PC-3 (cell line): Measurements from ENCODE around the gene UBE2L3. TPM values are rescaled to one million over a fixed set of nuclear protein-coding genes. Genes with fewer than 3 reads are reported as not detected.
"Not testable (repeated sequence)": the region's sequence is repeated elsewhere in the genome, so short reads cannot be mapped to it uniquely, and the experiment has no call there.

Source experiments
- ATAC-seq: fragments of 200-7000 bp; cut with Tn5 transposase; 2 replicates; pipeline ENCODE4 v1.9.1; 2020; ENCODE audit warnings: mild to moderate bottlenecking, moderate library complexity
- BruUV-seq: library from RNA; stranded (reverse); fragments of 400-500 nt; replicated peaks from 2 replicates; lab custom pipeline; 2021; lab: Mats Ljungman, UMichigan
- CTCF ChIA-PET: fragments of 300-600 bp; sonication (Branson Sonifier 250); formaldehyde crosslinking; loops from one replicate; lab custom pipeline; 2022; ENCODE audit warnings: antibody characterized with exemption; lab: Charles Lee
- POLR2A ChIA-PET: fragments of 300-600 bp; sonication (Branson Sonifier 250); formaldehyde crosslinking; loops from one replicate; lab custom pipeline; 2022; ENCODE audit warnings: antibody characterized with exemption; ENCODE audit not compliant: unreplicated experiment; lab: Charles Lee
- DNase-seq: peaks from one replicate; pipeline ENCODE4 v3.0.0-alpha.2; 2015
- H2AFZ ChIP-seq: fragments of 300-600 bp; sonication (generic); 2 replicates; pipeline ENCODE4 v1.6.0; 2016; ENCODE audit warnings: antibody characterized with exemption, low read length
- H3F3A ChIP-seq: fragments of 300-600 bp; sonication (generic); one replicate; pipeline ENCODE4 v1.6.0; 2017; ENCODE audit warnings: antibody characterized with exemption, low read length, control low read depth, mild to moderate bottlenecking; ENCODE audit not compliant: unreplicated experiment
- H3K27ac ChIP-seq: fragments of 300-600 bp; sonication (generic); 2 replicates; pipeline ENCODE4 v1.5.1; 2016; ENCODE audit warnings: mild to moderate bottlenecking, low read length
- H3K27me3 ChIP-seq: fragments of 300-600 bp; sonication (generic); 2 replicates; pipeline ENCODE4 v1.6.1; 2016; ENCODE audit warnings: low read length, mixed read lengths
- H3K36me3 ChIP-seq: fragments of 300-600 bp; sonication (generic); 2 replicates; pipeline ENCODE4 v1.6.1; 2016; ENCODE audit warnings: low read depth, mixed run types, low read length, mixed read lengths
- H3K4me1 ChIP-seq: fragments of 300-600 bp; sonication (generic); 2 replicates; pipeline ENCODE4 v1.5.1; 2016; ENCODE audit warnings: low read length; ENCODE audit not compliant: insufficient read depth
- H3K4me2 ChIP-seq: fragments of 300-600 bp; sonication (generic); 2 replicates; pipeline ENCODE4 v1.6.0; 2016; ENCODE audit warnings: low read length
- H3K4me3 ChIP-seq: fragments of 300-600 bp; sonication (generic); 2 replicates; pipeline ENCODE4 v1.5.1; 2016; ENCODE audit warnings: mild to moderate bottlenecking, low read length, mixed read lengths
- H3K79me2 ChIP-seq: fragments of 300-600 bp; sonication (generic); 2 replicates; pipeline ENCODE4 v1.6.1; 2017; ENCODE audit warnings: low read length, mixed read lengths
- H3K9ac ChIP-seq: fragments of 300-600 bp; sonication (generic); 2 replicates; pipeline ENCODE4 v1.6.0; 2016; ENCODE audit warnings: mild to moderate bottlenecking, low read length
- H3K9me2 ChIP-seq: fragments of 300-600 bp; sonication (generic); replicated peaks from 2 replicates; pipeline ENCODE4 v1.6.1; 2016; ENCODE audit warnings: mixed run types, low read length, mixed read lengths
- H3K9me3 ChIP-seq: fragments of 300-600 bp; sonication (generic); 2 replicates; pipeline ENCODE4 v1.6.1; 2016; ENCODE audit warnings: low read length, mixed read lengths
- H4K20me1 ChIP-seq: fragments of 300-600 bp; sonication (generic); 2 replicates; pipeline ENCODE4 v1.6.1; 2016; ENCODE audit warnings: low read length, mixed read lengths
- CTCF ChIP-seq: fragments of 300-600 bp; sonication (generic); conservative IDR thresholded peaks from 2 replicates; pipeline ENCODE4 v1.5.1; 2017; ENCODE audit warnings: antibody characterized with exemption, low read depth, mild to moderate bottlenecking, low read length
- EZH2 ChIP-seq: fragments of 300-600 bp; sonication (generic); IDR thresholded peaks from one replicate; pipeline ENCODE4 v1.6.1; 2017; ENCODE audit warnings: antibody characterized with exemption, mild to moderate bottlenecking, low read length; ENCODE audit not compliant: unreplicated experiment
- EZH2phosphoT487 ChIP-seq: fragments of 300-600 bp; sonication (generic); IDR thresholded peaks from 2 replicates; pipeline ENCODE4 v1.6.1; 2018; ENCODE audit warnings: mild to moderate bottlenecking, antibody characterized with exemption, low read length, borderline replicate concordance
- intact Hi-C: fragments of 100-400 bp; cut with micrococcal nuclease; formaldehyde crosslinking; loops from 2 replicates; pipeline ENCODE4 v1.9.0; 2023
- total RNA-seq: library from RNA; depleted of rRNA; stranded (reverse); fragments of >200 nt; gene quantifications from 2 replicates; pipeline ENCODE4 v1.2.3, GENCODE V29; 2014

UBE2L3 gene
- total RNA-seq, 1 experiment from 2014 or later = 72.0 TPM

DNA sequence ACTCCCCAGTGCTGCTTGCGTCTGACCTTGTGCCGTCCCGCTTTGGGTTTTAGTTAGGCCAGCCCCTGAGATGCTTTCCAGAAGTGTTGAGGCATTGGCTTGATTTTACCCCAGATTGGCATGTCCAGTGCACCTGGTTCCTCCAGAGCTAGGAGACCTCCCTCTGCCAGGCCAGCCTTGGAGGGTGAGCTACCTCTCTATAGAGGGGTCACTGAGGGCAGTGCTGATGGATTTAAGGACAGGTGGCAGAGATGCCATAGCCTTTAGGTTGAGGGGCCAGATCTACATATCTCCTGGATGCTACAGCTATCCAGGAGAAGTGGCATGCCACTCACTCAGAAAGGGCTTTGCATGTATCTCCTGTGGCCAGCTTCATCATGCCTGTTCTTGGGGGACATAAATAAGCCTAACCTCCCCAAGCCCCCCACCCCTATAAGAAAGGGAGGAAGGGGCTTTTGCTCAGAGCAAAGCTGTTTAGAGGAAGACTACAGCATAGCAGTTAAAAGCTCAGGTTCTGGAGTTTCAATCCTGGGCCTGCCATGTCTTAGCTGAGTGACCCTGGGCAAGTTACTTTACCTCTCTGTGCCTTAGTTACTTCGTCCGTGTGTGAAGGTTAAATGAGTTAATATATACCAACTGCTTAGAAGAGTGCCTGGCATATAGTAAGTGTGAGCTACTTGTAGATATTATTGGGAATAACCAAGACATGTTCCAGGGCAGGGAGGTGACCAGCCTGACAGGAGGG lies 6.4 kb downstream of the UBE2L3 start:
- Histone ChIP-seq H3K27ac (no peak overlapping the region), H4K20me1 (peaks cover 65% of the 10 kb centered on the region), H3K27me3 (no peaks in the 10 kb centered on the region), H3K36me3 (no peaks in the 10 kb centered on the region; the same call in 1 of the 2 replicates), H3K4me1 (peaks cover 40% of the 10 kb centered on the region), H3K9me3 (no peaks in the 10 kb centered on the region), H3K9me2 (no peaks in the 10 kb centered on the region), H3F3A (no peaks in the 10 kb centered on the region), H3K4me3 (no peak overlapping the region), H3K79me2 (peaks cover 99% of the 10 kb centered on the region), H2AFZ (no peak overlapping the region), H3K9ac (no peak overlapping the region), H3K4me2 (peak overlapping the region; percentile 26; the same call in 1 of the 2 replicates)
- ChIA-PET POLR2A (no interaction called here), CTCF (no interaction called here)
- intact Hi-C loops = no loop called here
- BruUV-seq = no TSS peak
- ATAC-seq = peak; percentile 19; the same call in 1 of the 2 replicates
- TF ChIP-seq EZH2 (no peak), CTCF (no peak), EZH2phosphoT487 (no peak)
- no peak for DNase-seq

DNA sequence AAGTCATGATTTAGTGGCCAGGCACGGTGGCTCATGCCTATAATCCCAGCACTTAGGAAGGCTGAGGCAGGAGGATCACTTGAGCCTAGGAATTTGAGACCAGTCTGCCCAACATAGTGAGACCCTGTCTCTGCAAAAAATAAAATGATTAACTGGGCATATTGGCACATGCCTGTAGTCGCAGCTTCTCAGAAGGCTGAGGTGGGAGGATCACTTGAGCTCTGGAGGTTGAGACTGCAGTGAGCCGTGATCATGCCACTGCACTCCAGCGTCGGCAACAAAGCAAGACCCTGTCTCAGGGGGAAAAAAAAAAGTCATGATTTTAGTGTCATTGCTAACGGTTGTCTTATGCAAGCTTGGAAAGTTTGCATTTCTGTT lies 11.9 kb downstream of the UBE2L3 start:
- no peak for TF ChIP-seq EZH2
- TF ChIP-seq CTCF = no peak
- TF ChIP-seq EZH2phosphoT487 = no peak
- no peak overlapping the region for H2AFZ ChIP-seq
- peaks cover 97% of the 10 kb centered on the region for H3K79me2 ChIP-seq
- no peaks in the 10 kb centered on the region for H3K9me3 ChIP-seq
- H3F3A ChIP-seq = no peaks in the 10 kb centered on the region
- H3K27me3 ChIP-seq = no peaks in the 10 kb centered on the region
- ChIA-PET CTCF (interaction anchor here (0.7 kb wide), 1 partner anchor 36 kb away, joined by 3 read pairs; no protein-coding TSS in a partner anchor), POLR2A (no interaction called here)
- no peaks in the 10 kb centered on the region for H3K9me2 ChIP-seq
- DNase-seq (no peak), ATAC-seq (no peak)
- no peak overlapping the region for H3K9ac ChIP-seq
- no TSS peak for BruUV-seq
- peaks cover 12% of the 10 kb centered on the region for H3K4me1 ChIP-seq
- no peaks in the 10 kb centered on the region; the same call in 1 of the 2 replicates for H3K36me3 ChIP-seq
- intact Hi-C loops = no loop called here
- H3K4me2 ChIP-seq = peak overlapping the region; percentile 36
- no peak overlapping the region for H3K27ac ChIP-seq
- no peak overlapping the region for H3K4me3 ChIP-seq
- peaks cover 48% of the 10 kb centered on the region for H4K20me1 ChIP-seq

DNA sequence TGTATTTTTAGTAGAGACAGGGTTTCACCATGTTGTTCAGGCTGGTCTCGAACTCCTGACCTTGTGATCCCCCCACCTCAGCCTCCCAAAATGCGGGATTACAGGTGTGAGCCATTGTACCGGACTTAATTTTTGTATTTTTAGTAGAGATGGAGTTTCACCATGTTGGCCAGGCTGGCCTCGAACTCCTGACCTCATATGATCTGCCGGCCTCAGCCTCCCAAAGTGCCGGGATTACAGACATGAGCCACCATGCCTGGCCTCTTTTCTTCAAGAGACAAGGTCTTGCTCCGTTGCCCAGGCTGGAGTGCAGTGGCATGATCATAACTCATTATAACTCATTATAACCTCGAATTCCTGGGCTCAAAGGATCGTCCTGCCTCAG lies 13.1 kb downstream of the UBE2L3 start:
- H3K36me3 ChIP-seq, H3K9ac ChIP-seq, BruUV-seq, H3K9me2 ChIP-seq, H3K27ac ChIP-seq, H3K4me3 ChIP-seq, intact Hi-C loops, H3F3A ChIP-seq, H2AFZ ChIP-seq, H3K9me3 ChIP-seq, POLR2A ChIA-PET, CTCF ChIA-PET, H3K27me3 ChIP-seq, H3K4me2 ChIP-seq, DNase-seq, ATAC-seq: not testable (repeated sequence)
- Histone ChIP-seq H3K4me1 (peaks cover 11% of the 10 kb centered on the region; the same call in 1 of the 2 replicates), H3K79me2 (peaks cover 97% of the 10 kb centered on the region), H4K20me1 (peaks cover 58% of the 10 kb centered on the region)

DNA sequence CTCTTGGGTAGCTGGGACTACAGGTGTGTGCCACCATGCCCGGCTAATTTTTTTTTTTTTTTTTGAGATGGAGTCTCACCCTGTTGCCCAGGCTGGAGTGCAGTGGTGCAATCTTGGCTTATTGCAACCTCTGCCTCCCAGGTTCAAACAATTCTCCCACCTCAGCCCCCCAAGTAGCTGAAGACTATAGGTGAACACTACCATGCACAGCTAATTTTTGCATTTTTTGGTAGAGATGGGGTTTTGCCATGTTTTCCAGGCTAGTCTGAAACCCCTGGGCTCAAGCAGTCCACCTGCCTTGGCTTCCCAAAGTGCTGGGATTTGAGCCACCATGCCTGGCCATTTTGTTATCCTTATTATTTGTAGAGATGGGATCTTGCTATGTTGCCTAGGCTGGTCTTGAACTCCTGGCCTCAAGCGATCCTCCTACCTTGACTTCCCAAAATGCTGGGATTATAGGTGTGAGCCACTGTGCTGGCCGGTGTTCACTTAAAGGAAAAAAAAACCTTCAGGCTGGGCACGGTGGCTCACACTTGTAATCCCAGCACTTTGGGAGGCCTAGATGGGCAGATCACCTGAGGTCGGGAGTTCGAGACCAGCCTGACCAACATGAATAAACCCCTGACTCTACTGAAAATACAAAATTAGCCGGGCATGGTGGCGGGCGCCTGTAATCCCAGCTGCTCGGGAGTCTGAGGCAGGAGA lies 13.6 kb downstream of the UBE2L3 start:
- H3K4me2 ChIP-seq, CTCF ChIA-PET, H3K9me3 ChIP-seq, BruUV-seq, DNase-seq, H3K9me2 ChIP-seq, H2AFZ ChIP-seq, intact Hi-C loops, H3K27me3 ChIP-seq, H3K27ac ChIP-seq, H3F3A ChIP-seq, H3K36me3 ChIP-seq, H3K9ac ChIP-seq, POLR2A ChIA-PET, H3K4me3 ChIP-seq, ATAC-seq: not testable (repeated sequence)
- Histone ChIP-seq H3K4me1 (peaks cover 11% of the 10 kb centered on the region; the same call in 1 of the 2 replicates), H4K20me1 (peaks cover 61% of the 10 kb centered on the region), H3K79me2 (peaks cover 97% of the 10 kb centered on the region)
